ENCODE data around the gene SAMD4A.

Gene SAMD4A

GRCh38 chr14:54610051-54610977 is 43.4 kb downstream of the SAMD4A start:
- Mint-ChIP-seq H3K27ac (no peak overlapping the region), H3K4me1 (no peaks in the 10 kb centered on the region), H3K27me3 (ENCODE audit: low read depth) (no peaks in the 10 kb centered on the region), H3K4me3 (no peak overlapping the region), H3K9me3 (peaks cover 11% of the 10 kb centered on the region), H3K36me3 (ENCODE audit: low read depth) (peaks cover 15% of the 10 kb centered on the region)
- no peak for TF ChIP-seq CTCF (IDR thresholded peaks at IDR 0.05; ENCODE audit: unreplicated experiment in 3 of 3)

GRCh38 chr14:54614296-54614695 is 47.4 kb downstream of the SAMD4A start:
- H3K4me3 Mint-ChIP-seq, result no peak overlapping the region
- no peaks in the 10 kb centered on the region for H3K9me3 Mint-ChIP-seq
- no peak overlapping the region for H3K27ac Mint-ChIP-seq
- no peaks in the 10 kb centered on the region for H3K27me3 Mint-ChIP-seq (ENCODE audit: low read depth)
- TF ChIP-seq CTCF (IDR thresholded peaks at IDR 0.05; ENCODE audit: unreplicated experiment in 3 of 3), result no peak
- H3K36me3 Mint-ChIP-seq (ENCODE audit: low read depth), result peaks cover 4% of the 10 kb centered on the region
- no peaks in the 10 kb centered on the region for H3K4me1 Mint-ChIP-seq

- Mint-ChIP-seq H3K4me3 (no peak overlapping the region), H3K9me3 (no peaks in the 10 kb centered on the region), H3K4me1 (peaks cover 10% of the 10 kb centered on the region), H3K27me3 (ENCODE audit: low read depth) (no peaks in the 10 kb centered on the region), H3K27ac (no peak overlapping the region), H3K36me3 (ENCODE audit: low read depth) (peaks cover 6% of the 10 kb centered on the region)
- TF ChIP-seq CTCF (IDR thresholded peaks at IDR 0.05; ENCODE audit: unreplicated experiment in 3 of 3), result no peak
Measured at GRCh38 chr14:54617467-54617866, 50.5 kb downstream of the SAMD4A start.

- H3K4me1 Mint-ChIP-seq, result peaks cover 42% of the 10 kb centered on the region
- H3K27ac Mint-ChIP-seq, result no peak overlapping the region
- no peak for TF ChIP-seq CTCF (IDR thresholded peaks at IDR 0.05; ENCODE audit: unreplicated experiment in 3 of 3)
- H3K4me3 Mint-ChIP-seq, result no peak overlapping the region
- H3K9me3 Mint-ChIP-seq, result no peaks in the 10 kb centered on the region
- no peaks in the 10 kb centered on the region for H3K27me3 Mint-ChIP-seq (ENCODE audit: low read depth)
- H3K36me3 Mint-ChIP-seq (ENCODE audit: low read depth), result peaks cover 6% of the 10 kb centered on the region
Measured at GRCh38 chr14:54621686-54622085, 54.8 kb downstream of the SAMD4A start.

- no peak for TF ChIP-seq CTCF (IDR thresholded peaks at IDR 0.05; ENCODE audit: unreplicated experiment in 3 of 3)
- Mint-ChIP-seq H3K36me3 (ENCODE audit: low read depth) (peaks cover 6% of the 10 kb centered on the region), H3K27me3 (ENCODE audit: low read depth) (no peaks in the 10 kb centered on the region), H3K27ac (no peak overlapping the region), H3K4me1 (peaks cover 49% of the 10 kb centered on the region), H3K4me3 (no peak overlapping the region), H3K9me3 (no peaks in the 10 kb centered on the region)
Measured at GRCh38 chr14:54622192-54622958, 55.4 kb downstream of the SAMD4A start.
